Measurements from ENCODE around the gene PSME4. TPM values are rescaled to one million over a fixed set of nuclear protein-coding genes. Genes with fewer than 3 reads are reported as not detected.
"Not testable (repeated sequence)": the region's sequence is repeated elsewhere in the genome, so short reads cannot be mapped to it uniquely, and the experiment has no call there.

PSME4 gene
- total RNA-seq, 6 experiments from 2014 or later = 28.1 to 36.7 (median 29.5) TPM

GRCh38 chr2:53942280-53942679 is 28.5 kb downstream of the PSME4 start:
- Histone ChIP-seq H3K9me3 (no peaks in the 10 kb centered on the region), H3K4me3 (no peak overlapping the region), H3K27ac (no peak overlapping the region), H3K27me3 (no peaks in the 10 kb centered on the region), H3K36me3 (peaks cover 0 to 16% (median 4%) of the 10 kb centered on the region in 4 donors), H3K4me1 (no peaks in the 10 kb centered on the region)
- intact Hi-C loops (cut with DNase I) = no loop called here
- no peak for TF ChIP-seq POLR2A (IDR thresholded peaks at IDR 0.05)
- no peak for TF ChIP-seq CTCF (IDR thresholded peaks at IDR 0.05)
- DNase-seq (no peak), ATAC-seq (no peak)
- 94% methylated on average over 1 of the region's 1 CpG for WGBS (ENCODE audit: insufficient coverage, low coverage, low lambda C conversion rate, missing lambda C conversion rate)

GRCh38 chr2:53941749-53942148 is 29.0 kb downstream of the PSME4 start:
- H3K4me1 ChIP-seq = no peaks in the 10 kb centered on the region
- peaks cover 0 to 20% (median 6%) of the 10 kb centered on the region in 4 donors for H3K36me3 ChIP-seq
- WGBS (ENCODE audit: insufficient coverage, low coverage, low lambda C conversion rate, missing lambda C conversion rate) = 82% methylated on average over 5 of the region's 5 CpGs
- no peak overlapping the region for H3K27ac ChIP-seq
- H3K4me3 ChIP-seq = no peak overlapping the region
- DNase-seq (no peak), ATAC-seq (no peak)
- intact Hi-C loops (cut with DNase I) = no loop called here
- no peaks in the 10 kb centered on the region for H3K9me3 ChIP-seq
- TF ChIP-seq CTCF (IDR thresholded peaks at IDR 0.05) = no peak
- TF ChIP-seq POLR2A (IDR thresholded peaks at IDR 0.05) = no peak
- H3K27me3 ChIP-seq = no peaks in the 10 kb centered on the region

- Histone ChIP-seq H3K36me3 (peaks cover 2 to 32% (median 8%) of the 10 kb centered on the region in 4 donors), H3K4me1 (no peaks in the 10 kb centered on the region), H3K27me3 (no peaks in the 10 kb centered on the region), H3K9me3 (no peaks in the 10 kb centered on the region), H3K4me3 (no peak overlapping the region), H3K27ac (no peak overlapping the region)
- no peak for TF ChIP-seq CTCF (IDR thresholded peaks at IDR 0.05)
- TF ChIP-seq POLR2A (IDR thresholded peaks at IDR 0.05) = no peak
- WGBS (ENCODE audit: insufficient coverage, low coverage, low lambda C conversion rate, missing lambda C conversion rate) = 68% methylated on average over 4 of the region's 4 CpGs
- intact Hi-C loops (cut with DNase I) = no loop called here
- DNase-seq = no peak
- no peak for ATAC-seq
These were observed 31.1 kb downstream of the PSME4 start for GRCh38 chr2:53939656-53940055.

- Histone ChIP-seq H3K27me3 (no peaks in the 10 kb centered on the region), H3K27ac (no peak overlapping the region), H3K9me3 (no peaks in the 10 kb centered on the region), H3K4me1 (no peaks in the 10 kb centered on the region), H3K36me3 (peaks cover 2 to 40% (median 10%) of the 10 kb centered on the region in 4 donors), H3K4me3 (no peak overlapping the region)
- intact Hi-C loops (cut with DNase I) = no loop called here
- ATAC-seq (no peak), DNase-seq (no peak)
- WGBS (ENCODE audit: insufficient coverage, low coverage, low lambda C conversion rate, missing lambda C conversion rate) = 88% methylated on average over 3 of the region's 3 CpGs
- no peak for TF ChIP-seq POLR2A (IDR thresholded peaks at IDR 0.05)
- TF ChIP-seq CTCF (IDR thresholded peaks at IDR 0.05) = no peak
These were observed 31.9 kb downstream of the PSME4 start for GRCh38 chr2:53938904-53939303.

- Histone ChIP-seq H3K36me3 (peaks cover 2 to 64% (median 13%) of the 10 kb centered on the region in 4 donors), H3K27ac (no peak overlapping the region), H3K4me3 (no peak overlapping the region), H3K9me3 (no peaks in the 10 kb centered on the region), H3K4me1 (no peaks in the 10 kb centered on the region), H3K27me3 (no peaks in the 10 kb centered on the region)
- no peak for ATAC-seq
- no peak for DNase-seq
- TF ChIP-seq CTCF (IDR thresholded peaks at IDR 0.05) = no peak
- TF ChIP-seq POLR2A (IDR thresholded peaks at IDR 0.05) = no peak
- WGBS (ENCODE audit: insufficient coverage, low coverage, low lambda C conversion rate, missing lambda C conversion rate) = 91% methylated on average over 4 of the region's 8 CpGs
- intact Hi-C loops (cut with DNase I) = no loop called here
These were observed 37.5 kb downstream of the PSME4 start for GRCh38 chr2:53933329-53933728.

GRCh38 chr2:53926321-53926720 is 44.5 kb downstream of the PSME4 start:
- ATAC-seq; H3K27me3 ChIP-seq; intact Hi-C loops (cut with DNase I); H3K4me1 ChIP-seq; H3K4me3 ChIP-seq; DNase-seq; H3K27ac ChIP-seq; H3K9me3 ChIP-seq: not testable (repeated sequence)
- 98% methylated on average over 5 of the region's 8 CpGs for WGBS (ENCODE audit: insufficient coverage, low coverage, low lambda C conversion rate, missing lambda C conversion rate)
- peaks cover 0 to 70% (median 13%) of the 10 kb centered on the region in 4 donors for H3K36me3 ChIP-seq

Measured in right lobe of liver (tissue), 6 donors.